ENCODE data around the gene RAP1GAP2. TPM values are rescaled to one million over a fixed set of nuclear protein-coding genes. Genes with fewer than 3 reads are reported as not detected.
"Not testable (repeated sequence)": the region's sequence is repeated elsewhere in the genome, so short reads cannot be mapped to it uniquely, and the experiment has no call there.

RAP1GAP2 gene
- total RNA-seq, 4 donors from 2014 or later: 4.6 to 8.0 (median 5.6) TPM

- DNase-seq (ENCODE audit: low spot score): no peak
Measured at GRCh38 chr17:3026856-3027751, 230.9 kb downstream of the RAP1GAP2 start.

GRCh38 chr17:3027786-3028532, 231.7 kb downstream of the RAP1GAP2 start:
- no peak for DNase-seq (ENCODE audit: low spot score)
- TF ChIP-seq CTCF (IDR thresholded peaks at IDR 0.05): no peak
- peak; percentile 18 for ATAC-seq (ENCODE audit: low FRiP score)

More at GRCh38 chr17:3026856-3027751, 230.9 kb downstream of the RAP1GAP2 start:
- no peak for ATAC-seq (ENCODE audit: low FRiP score)
- TF ChIP-seq CTCF (IDR thresholded peaks at IDR 0.05): no peak

GRCh38 chr17:3029213-3029913, 233.1 kb downstream of the RAP1GAP2 start:
- no peak for TF ChIP-seq CTCF (IDR thresholded peaks at IDR 0.05)
- ATAC-seq (ENCODE audit: low FRiP score): no peak
- no peak for DNase-seq (ENCODE audit: low spot score)

- TF ChIP-seq CTCF (IDR thresholded peaks at IDR 0.05): no peak
- DNase-seq (ENCODE audit: low spot score) (no peak), ATAC-seq (ENCODE audit: low FRiP score) (no peak)
Measured at GRCh38 chr17:3030096-3030495, 233.9 kb downstream of the RAP1GAP2 start.

- not testable (repeated sequence) for DNase-seq (ENCODE audit: low spot score); ATAC-seq (ENCODE audit: low FRiP score)
Measured at GRCh38 chr17:3030852-3031470, 234.7 kb downstream of the RAP1GAP2 start.

- no peak for TF ChIP-seq CTCF (IDR thresholded peaks at IDR 0.05)
- no peak for ATAC-seq (ENCODE audit: low FRiP score)
- DNase-seq (ENCODE audit: low spot score): no peak
Measured at GRCh38 chr17:3032258-3033247, 236.3 kb downstream of the RAP1GAP2 start.

Measured in omental fat pad (tissue), 4 donors.